GM23338 (cell line): ENCODE measurements around the gene TPCN2. TPM values are rescaled to one million over a fixed set of nuclear protein-coding genes. Genes with fewer than 3 reads are reported as not detected.

Experiments used
- ATAC-seq: fragments of 200-7000 bp; cut with Tn5 transposase; 3 replicates; pipeline ENCODE4 v1.9.1; 2020
- DNase-seq: peaks from one replicate; pipeline ENCODE4 v3.0.0-alpha.2; 2015; ENCODE audit warnings: low spot score
- H2AFZ ChIP-seq: fragments of 200-600 bp; sonication (generic); 2 replicates; pipeline ENCODE4 v1.8.0; 2016; ENCODE audit warnings: antibody characterized with exemption, mild to moderate bottlenecking, moderate library complexity
- H3F3A ChIP-seq: fragments of 200-600 bp; sonication (generic); replicated peaks from 2 replicates; pipeline ENCODE4 v1.8.0; 2017; ENCODE audit warnings: antibody characterized with exemption, mixed run types, low read depth
- H3K27ac ChIP-seq: fragments of 200-600 bp; sonication (generic); 2 replicates; pipeline ENCODE4 v1.6.1; 2016; ENCODE audit warnings: low read depth
- H3K27me3 ChIP-seq: fragments of 200-600 bp; sonication (generic); 2 replicates; pipeline ENCODE4 v1.8.0; 2016; ENCODE audit warnings: mild to moderate bottlenecking, mixed run types, moderate library complexity; ENCODE audit not compliant: insufficient read depth
- H3K36me3 ChIP-seq: fragments of 200-600 bp; sonication (generic); 2 replicates; pipeline ENCODE4 v1.8.0; 2016; ENCODE audit warnings: mild to moderate bottlenecking; ENCODE audit not compliant: insufficient read depth
- H3K4me1 ChIP-seq: fragments of 200-600 bp; sonication (generic); 2 replicates; pipeline ENCODE4 v1.8.0; 2016; ENCODE audit warnings: mild to moderate bottlenecking, moderate library complexity; ENCODE audit not compliant: insufficient read depth
- H3K4me2 ChIP-seq: fragments of 200-600 bp; sonication (generic); 2 replicates; pipeline ENCODE4 v1.7.1; 2017; ENCODE audit warnings: mixed run types
- H3K4me3 ChIP-seq: fragments of 200-600 bp; sonication (generic); 2 replicates; pipeline ENCODE4 v1.6.1; 2016; ENCODE audit warnings: mixed run types
- H3K79me2 ChIP-seq: fragments of 200-600 bp; sonication (generic); replicated peaks from 2 replicates; pipeline ENCODE4 v1.8.0; 2017; ENCODE audit warnings: mild to moderate bottlenecking; ENCODE audit not compliant: insufficient read depth
- H3K9me2 ChIP-seq: fragments of 200-600 bp; sonication (generic); 2 replicates; pipeline ENCODE4 v1.8.0; 2017; ENCODE audit not compliant: insufficient read depth
- H4K20me1 ChIP-seq: fragments of 200-600 bp; sonication (generic); replicated peaks from 2 replicates; pipeline ENCODE4 v1.8.0; 2017; ENCODE audit warnings: mild to moderate bottlenecking; ENCODE audit not compliant: insufficient read depth
- H3K27ac Mint-ChIP-seq: 2 replicates; pipeline ENCODE4 v1.8.0; 2020; ENCODE audit warnings: inconsistent platforms, mild to moderate bottlenecking, moderate library complexity, mixed read lengths
- H3K27me3 Mint-ChIP-seq: 3 replicates; pipeline ENCODE4 v1.8.0; 2022; ENCODE audit warnings: low read depth, mild to moderate bottlenecking, moderate library complexity, mixed read lengths, inconsistent platforms; ENCODE audit not compliant: insufficient read depth, poor library complexity
- H3K36me3 Mint-ChIP-seq: 3 replicates; pipeline ENCODE4 v1.8.0; 2021; ENCODE audit warnings: low read depth, mild to moderate bottlenecking, inconsistent platforms, moderate library complexity, mixed read lengths
- H3K4me1 Mint-ChIP-seq: 3 replicates; pipeline ENCODE4 v1.8.0; 2020; ENCODE audit warnings: mild to moderate bottlenecking, inconsistent platforms, mixed read lengths
- H3K4me3 Mint-ChIP-seq: 3 replicates; pipeline ENCODE4 v1.8.0; 2021; ENCODE audit warnings: moderate library complexity, mild to moderate bottlenecking, inconsistent platforms, mixed read lengths
- H3K9me3 Mint-ChIP-seq: 3 replicates; pipeline ENCODE4 v1.8.0; 2020; ENCODE audit warnings: moderate library complexity, mild to moderate bottlenecking, inconsistent platforms, mixed read lengths
- CREB1 ChIP-seq: fragments of 250-450 bp; sonication (Bioruptor Pico); IDR thresholded peaks from 2 replicates; pipeline ENCODE4 v1.5.0; 2020; ENCODE audit warnings: low read depth, mild to moderate bottlenecking, moderate library complexity
- EZH2 ChIP-seq: fragments of 200-600 bp; sonication (generic); IDR thresholded peaks from one replicate; pipeline ENCODE4 v1.8.0; 2017; ENCODE audit warnings: antibody characterized with exemption, mild to moderate bottlenecking, low read depth; ENCODE audit not compliant: unreplicated experiment
- POLR2AphosphoS5 ChIP-seq: IDR thresholded peaks from 2 replicates; pipeline ENCODE4 v1.6.1; 2016; ENCODE audit warnings: antibody characterized with exemption, low read depth
- REST ChIP-seq: IDR thresholded peaks from one replicate; pipeline ENCODE4 v1.6.1; 2018; ENCODE audit warnings: antibody characterized with exemption; ENCODE audit not compliant: unreplicated experiment
- ZNF331 ChIP-seq: fragments of 250-450 bp; sonication (Bioruptor Pico); IDR thresholded peaks from 2 replicates; pipeline ENCODE4 v1.5.0; 2020; ENCODE audit warnings: low read depth, mild to moderate bottlenecking, moderate library complexity
- polyA plus RNA-seq: library from polyadenylated mRNA; unstranded; fragments of >200 nt; fragmentation: Nextera tagmentation; extraction: Ambion mirVana; gene quantifications from 2 replicates; pipeline ENCODE4 v1.2.1, GENCODE V29; 2016
- total RNA-seq: library from RNA; depleted of rRNA; stranded (reverse); fragments of >200 nt; shearing (Covaris generic); gene quantifications from 2 replicates; pipeline ENCODE4 v1.2.3, GENCODE V29; 2014
- TF ChIP-seq, protein P1 (sequence below): fragments of 250-450 bp; sonication (Bioruptor Pico); IDR thresholded peaks from 2 replicates; pipeline ENCODE4 v1.5.0; 2020; ENCODE audit warnings: mild to moderate bottlenecking, moderate library complexity
- TF ChIP-seq, protein P2 (sequence below), 2 experiments: fragments of 200-600 bp in 1 of 2; sonication (generic) in 1 of 2; conservative IDR thresholded peaks; 2 replicates each; pipeline versions ENCODE4 v1.5.1 to v1.6.1; 2016 to 2017; ENCODE audit warnings: antibody characterized with exemption in 2 of 2, low read depth in 2 of 2, mild to moderate bottlenecking in 2 of 2, moderate library complexity in 1 of 2
- TF ChIP-seq, protein P3 (sequence below): IDR thresholded peaks from 2 replicates; pipeline ENCODE4 v1.6.1; 2016; ENCODE audit warnings: antibody characterized with exemption

The TPCN2 gene
- total and polyA plus RNA-seq, 2 experiments from 2014 or later: 5.8 to 14.7 TPM

DNA sequence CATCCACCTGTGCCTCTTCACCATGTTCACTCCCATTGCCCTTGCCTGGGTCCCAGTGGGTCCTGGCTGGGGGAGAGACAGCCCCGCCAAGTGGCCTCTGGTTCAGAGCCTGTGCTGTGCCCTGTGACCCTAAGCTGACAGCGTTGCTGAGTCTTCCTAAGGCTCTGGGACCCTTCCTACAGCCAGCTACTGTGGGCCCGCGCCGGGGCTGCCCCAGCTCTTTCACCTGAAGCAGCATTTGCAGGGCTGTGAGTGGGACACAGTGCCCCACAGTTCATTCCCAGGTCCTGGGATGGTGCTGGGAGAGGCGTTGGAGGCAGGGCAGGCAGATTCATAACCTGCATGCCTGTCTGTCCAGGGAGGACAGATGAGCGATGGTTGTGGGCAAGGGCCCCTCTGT lies 10.7 kb downstream of the TPCN2 start (continued):
- TF ChIP-seq REST: no peak

DNA sequence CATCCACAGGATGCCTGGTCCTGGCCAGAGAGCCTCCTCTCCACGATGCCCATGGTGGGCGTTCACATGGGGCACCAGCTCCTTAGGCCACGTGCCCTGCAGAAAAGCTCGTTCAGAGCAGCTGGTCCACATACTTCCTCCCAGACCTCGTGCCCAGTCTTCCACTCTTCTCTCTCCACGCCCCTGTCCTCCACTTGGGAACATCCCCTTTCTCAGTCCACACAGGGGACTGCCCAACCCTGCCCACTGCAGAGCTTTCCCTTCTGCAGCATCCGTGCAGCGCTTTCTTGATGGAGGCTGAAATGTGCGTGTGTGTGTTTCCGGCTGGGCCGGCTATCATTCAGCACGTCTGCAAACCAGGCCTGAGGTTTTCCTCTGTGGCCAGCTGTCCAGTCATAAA lies 11.3 kb downstream of the TPCN2 start:
- no peak overlapping the region for H2AFZ ChIP-seq
- H3K4me1 ChIP-seq: no peaks in the 10 kb centered on the region
- no peaks in the 10 kb centered on the region for H3K36me3 ChIP-seq
- peaks cover 7% of the 10 kb centered on the region for H3K27me3 Mint-ChIP-seq
- no peaks in the 10 kb centered on the region for H3K9me2 ChIP-seq
- no peak overlapping the region for H3K27ac ChIP-seq
- no peaks in the 10 kb centered on the region for H4K20me1 ChIP-seq
- H3K27ac Mint-ChIP-seq: no peak overlapping the region
- H3K4me2 ChIP-seq: no peak overlapping the region
- H3K27me3 ChIP-seq: no peaks in the 10 kb centered on the region
- no peaks in the 10 kb centered on the region; the same call in 2 of the 3 replicates for H3K4me1 Mint-ChIP-seq
- no peaks in the 10 kb centered on the region; the same call in none of the 3 replicates for H3K36me3 Mint-ChIP-seq
- ATAC-seq (no peak), DNase-seq (no peak)
- no peaks in the 10 kb centered on the region for H3F3A ChIP-seq
- H3K79me2 ChIP-seq: peaks cover 4% of the 10 kb centered on the region; the same call in 1 of the 2 replicates
- no peaks in the 10 kb centered on the region for H3K9me3 Mint-ChIP-seq
- no peak overlapping the region for H3K4me3 Mint-ChIP-seq
- H3K4me3 ChIP-seq: no peak overlapping the region
- TF ChIP-seq, protein P1, sequence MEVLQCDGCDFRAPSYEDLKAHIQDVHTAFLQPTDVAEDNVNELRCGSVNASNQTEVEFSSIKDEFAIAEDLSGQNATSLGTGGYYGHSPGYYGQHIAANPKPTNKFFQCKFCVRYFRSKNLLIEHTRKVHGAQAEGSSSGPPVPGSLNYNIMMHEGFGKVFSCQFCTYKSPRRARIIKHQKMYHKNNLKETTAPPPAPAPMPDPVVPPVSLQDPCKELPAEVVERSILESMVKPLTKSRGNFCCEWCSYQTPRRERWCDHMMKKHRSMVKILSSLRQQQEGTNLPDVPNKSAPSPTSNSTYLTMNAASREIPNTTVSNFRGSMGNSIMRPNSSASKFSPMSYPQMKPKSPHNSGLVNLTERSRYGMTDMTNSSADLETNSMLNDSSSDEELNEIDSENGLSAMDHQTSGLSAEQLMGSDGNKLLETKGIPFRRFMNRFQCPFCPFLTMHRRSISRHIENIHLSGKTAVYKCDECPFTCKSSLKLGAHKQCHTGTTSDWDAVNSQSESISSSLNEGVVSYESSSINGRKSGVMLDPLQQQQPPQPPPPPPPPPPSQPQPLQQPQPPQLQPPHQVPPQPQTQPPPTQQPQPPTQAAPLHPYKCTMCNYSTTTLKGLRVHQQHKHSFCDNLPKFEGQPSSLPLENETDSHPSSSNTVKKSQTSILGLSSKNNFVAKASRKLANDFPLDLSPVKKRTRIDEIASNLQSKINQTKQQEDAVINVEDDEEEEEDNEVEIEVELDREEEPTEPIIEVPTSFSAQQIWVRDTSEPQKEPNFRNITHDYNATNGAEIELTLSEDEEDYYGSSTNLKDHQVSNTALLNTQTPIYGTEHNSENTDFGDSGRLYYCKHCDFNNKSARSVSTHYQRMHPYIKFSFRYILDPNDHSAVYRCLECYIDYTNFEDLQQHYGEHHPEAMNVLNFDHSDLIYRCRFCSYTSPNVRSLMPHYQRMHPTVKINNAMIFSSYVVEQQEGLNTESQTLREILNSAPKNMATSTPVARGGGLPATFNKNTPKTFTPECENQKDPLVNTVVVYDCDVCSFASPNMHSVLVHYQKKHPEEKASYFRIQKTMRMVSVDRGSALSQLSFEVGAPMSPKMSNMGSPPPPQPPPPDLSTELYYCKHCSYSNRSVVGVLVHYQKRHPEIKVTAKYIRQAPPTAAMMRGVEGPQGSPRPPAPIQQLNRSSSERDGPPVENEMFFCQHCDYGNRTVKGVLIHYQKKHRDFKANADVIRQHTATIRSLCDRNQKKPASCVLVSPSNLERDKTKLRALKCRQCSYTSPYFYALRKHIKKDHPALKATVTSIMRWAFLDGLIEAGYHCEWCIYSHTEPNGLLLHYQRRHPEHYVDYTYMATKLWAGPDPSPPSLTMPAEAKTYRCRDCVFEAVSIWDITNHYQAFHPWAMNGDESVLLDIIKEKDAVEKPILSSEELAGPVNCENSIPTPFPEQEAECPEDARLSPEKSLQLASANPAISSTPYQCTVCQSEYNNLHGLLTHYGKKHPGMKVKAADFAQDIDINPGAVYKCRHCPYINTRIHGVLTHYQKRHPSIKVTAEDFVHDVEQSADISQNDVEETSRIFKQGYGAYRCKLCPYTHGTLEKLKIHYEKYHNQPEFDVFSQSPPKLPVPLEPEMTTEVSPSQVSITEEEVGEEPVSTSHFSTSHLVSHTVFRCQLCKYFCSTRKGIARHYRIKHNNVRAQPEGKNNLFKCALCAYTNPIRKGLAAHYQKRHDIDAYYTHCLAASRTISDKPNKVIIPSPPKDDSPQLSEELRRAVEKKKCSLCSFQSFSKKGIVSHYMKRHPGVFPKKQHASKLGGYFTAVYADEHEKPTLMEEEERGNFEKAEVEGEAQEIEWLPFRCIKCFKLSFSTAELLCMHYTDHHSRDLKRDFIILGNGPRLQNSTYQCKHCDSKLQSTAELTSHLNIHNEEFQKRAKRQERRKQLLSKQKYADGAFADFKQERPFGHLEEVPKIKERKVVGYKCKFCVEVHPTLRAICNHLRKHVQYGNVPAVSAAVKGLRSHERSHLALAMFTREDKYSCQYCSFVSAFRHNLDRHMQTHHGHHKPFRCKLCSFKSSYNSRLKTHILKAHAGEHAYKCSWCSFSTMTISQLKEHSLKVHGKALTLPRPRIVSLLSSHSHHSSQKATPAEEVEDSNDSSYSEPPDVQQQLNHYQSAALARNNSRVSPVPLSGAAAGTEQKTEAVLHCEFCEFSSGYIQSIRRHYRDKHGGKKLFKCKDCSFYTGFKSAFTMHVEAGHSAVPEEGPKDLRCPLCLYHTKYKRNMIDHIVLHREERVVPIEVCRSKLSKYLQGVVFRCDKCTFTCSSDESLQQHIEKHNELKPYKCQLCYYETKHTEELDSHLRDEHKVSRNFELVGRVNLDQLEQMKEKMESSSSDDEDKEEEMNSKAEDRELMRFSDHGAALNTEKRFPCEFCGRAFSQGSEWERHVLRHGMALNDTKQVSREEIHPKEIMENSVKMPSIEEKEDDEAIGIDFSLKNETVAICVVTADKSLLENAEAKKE (CRISPR knock-in tag): no peak
- no peak for TF ChIP-seq CREB1 (CRISPR knock-in tag)
- TF ChIP-seq EZH2: no peak
- TF ChIP-seq, protein P2, sequence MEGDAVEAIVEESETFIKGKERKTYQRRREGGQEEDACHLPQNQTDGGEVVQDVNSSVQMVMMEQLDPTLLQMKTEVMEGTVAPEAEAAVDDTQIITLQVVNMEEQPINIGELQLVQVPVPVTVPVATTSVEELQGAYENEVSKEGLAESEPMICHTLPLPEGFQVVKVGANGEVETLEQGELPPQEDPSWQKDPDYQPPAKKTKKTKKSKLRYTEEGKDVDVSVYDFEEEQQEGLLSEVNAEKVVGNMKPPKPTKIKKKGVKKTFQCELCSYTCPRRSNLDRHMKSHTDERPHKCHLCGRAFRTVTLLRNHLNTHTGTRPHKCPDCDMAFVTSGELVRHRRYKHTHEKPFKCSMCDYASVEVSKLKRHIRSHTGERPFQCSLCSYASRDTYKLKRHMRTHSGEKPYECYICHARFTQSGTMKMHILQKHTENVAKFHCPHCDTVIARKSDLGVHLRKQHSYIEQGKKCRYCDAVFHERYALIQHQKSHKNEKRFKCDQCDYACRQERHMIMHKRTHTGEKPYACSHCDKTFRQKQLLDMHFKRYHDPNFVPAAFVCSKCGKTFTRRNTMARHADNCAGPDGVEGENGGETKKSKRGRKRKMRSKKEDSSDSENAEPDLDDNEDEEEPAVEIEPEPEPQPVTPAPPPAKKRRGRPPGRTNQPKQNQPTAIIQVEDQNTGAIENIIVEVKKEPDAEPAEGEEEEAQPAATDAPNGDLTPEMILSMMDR (conservative IDR thresholded peaks at IDR 0.05; ENCODE audit: low read depth in 2 of 2): no peak
- TF ChIP-seq POLR2AphosphoS5: no peak
- TF ChIP-seq REST: no peak
- TF ChIP-seq ZNF331 (CRISPR knock-in tag): no peak
- TF ChIP-seq, protein P3, sequence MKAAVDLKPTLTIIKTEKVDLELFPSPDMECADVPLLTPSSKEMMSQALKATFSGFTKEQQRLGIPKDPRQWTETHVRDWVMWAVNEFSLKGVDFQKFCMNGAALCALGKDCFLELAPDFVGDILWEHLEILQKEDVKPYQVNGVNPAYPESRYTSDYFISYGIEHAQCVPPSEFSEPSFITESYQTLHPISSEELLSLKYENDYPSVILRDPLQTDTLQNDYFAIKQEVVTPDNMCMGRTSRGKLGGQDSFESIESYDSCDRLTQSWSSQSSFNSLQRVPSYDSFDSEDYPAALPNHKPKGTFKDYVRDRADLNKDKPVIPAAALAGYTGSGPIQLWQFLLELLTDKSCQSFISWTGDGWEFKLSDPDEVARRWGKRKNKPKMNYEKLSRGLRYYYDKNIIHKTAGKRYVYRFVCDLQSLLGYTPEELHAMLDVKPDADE: no peak
